HG03045 (cell line): ENCODE data around the gene PDIK1L.
"Not testable (repeated sequence)": the region's sequence is repeated elsewhere in the genome, so short reads cannot be mapped to it uniquely, and the experiment has no call there.

Experiments used
- ATAC-seq: cut with Tn5 transposase; IDR thresholded peaks from one replicate; pipeline ENCODE4 v1.9.1; 2021; ENCODE audit warnings: mild to moderate bottlenecking, moderate library complexity; ENCODE audit not compliant: unreplicated experiment

PDIK1L gene

DNA sequence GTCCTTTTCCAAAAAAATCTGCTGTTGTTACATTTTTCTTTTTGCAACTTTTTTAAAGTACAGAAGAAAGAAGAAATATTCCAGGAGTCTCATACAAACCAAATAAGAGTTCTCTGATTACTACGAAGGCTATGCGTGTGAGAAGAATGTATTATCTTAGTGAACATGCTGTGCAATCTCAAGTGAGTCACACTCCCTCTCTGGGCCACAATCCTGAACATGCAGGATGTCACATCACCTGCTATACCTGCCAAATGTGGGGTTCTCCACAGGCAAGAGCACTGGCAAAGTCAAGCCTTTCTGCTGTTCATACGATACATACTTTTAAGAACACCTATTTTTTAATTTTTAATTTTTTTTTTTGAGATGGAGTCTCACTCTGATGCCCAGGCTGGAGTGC, 22.5 kb upstream of the PDIK1L start:
- ATAC-seq = no peak

DNA sequence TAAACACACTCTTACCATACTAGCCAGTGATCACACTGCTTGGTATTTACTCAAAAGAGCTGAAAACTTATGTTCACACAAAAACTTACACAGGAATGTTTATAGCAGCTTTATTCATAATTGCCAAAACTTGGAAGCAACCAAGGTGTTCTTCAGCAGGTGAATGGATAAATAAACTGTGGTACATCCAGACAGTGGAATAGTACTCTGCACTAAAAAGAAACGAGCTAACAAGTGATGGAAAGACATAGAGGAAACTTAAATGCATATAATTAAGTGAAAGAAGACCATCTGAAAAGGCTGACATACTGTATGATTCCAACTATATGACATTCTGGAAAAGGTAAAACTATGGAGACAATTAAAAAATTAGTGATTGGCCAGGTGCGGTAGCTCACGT, 20.7 kb upstream of the PDIK1L start:
- no peak for ATAC-seq

- ATAC-seq = no peak
Measured at GRCh38 chr1:26092422-26092821, 19.2 kb upstream of the PDIK1L start.

DNA sequence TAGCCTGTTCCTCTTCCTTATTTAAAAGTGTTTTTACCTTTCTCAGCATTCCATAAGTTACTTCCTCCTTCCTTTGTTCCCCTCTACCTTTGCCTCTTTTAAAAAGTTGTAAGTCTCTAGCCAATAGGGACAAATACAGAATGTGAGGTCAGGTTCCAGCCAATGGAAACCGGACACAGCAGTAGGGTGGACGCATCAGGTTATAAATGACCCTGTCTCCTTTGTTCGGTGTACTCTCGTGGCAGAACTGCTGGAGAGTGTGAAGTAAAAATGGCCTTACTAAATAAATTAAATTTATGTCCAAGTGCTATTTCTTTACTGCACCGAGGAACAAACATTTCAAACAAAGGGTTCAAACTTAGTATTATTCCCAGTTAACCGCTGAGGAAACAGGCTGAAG, 18.1 kb upstream of the PDIK1L start:
- not testable (repeated sequence) for ATAC-seq

DNA sequence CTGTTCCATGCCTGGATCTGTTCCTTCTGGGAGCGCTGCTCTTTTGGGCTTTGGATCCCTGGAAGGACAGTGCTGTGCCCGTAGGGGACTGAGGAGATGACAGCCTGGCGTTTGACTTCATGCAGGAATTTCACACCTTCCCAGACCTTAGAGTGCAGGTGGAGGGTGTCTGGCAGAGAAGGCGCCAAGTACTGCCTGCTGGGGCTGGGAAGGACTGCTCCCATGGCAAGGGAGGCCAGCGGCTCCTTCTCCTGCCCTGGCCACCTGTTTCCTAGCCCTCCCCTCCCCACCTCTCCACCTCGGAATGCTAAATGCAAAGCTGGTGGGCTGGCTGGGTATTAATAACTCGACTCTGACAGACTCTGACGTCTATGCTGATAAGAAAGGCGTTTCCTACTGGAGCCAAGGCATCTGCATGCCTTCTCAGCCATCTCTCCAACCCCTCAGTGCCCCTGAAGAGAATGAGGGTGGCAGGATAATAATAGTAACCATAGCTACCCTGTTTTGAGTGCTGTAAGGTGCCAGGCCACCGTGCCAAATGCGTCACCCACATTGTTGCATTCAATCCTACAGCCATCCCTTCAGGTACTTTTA, 17.5 kb upstream of the PDIK1L start:
- ATAC-seq = no peak

GRCh38 chr1:26094677-26095383, 16.8 kb upstream of the PDIK1L start:
- no peak for ATAC-seq

DNA sequence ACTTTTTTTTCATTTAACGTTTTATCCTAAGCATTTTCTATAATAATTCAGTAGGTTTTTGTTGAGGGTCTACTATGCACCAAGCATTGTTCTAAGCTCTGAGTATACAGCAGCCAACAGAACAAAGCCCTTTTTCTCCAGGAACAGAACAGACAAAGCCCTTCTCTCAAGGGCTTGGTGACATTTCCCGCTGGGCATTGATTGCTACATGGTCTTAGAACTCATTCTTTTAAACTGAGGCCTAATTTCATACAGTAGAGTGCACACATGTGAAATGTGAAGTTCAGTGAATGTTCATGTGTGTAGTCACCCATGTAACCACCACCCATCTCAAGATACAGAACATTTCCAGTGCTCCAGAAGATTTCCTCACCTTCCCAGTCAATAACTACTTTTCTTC, 15.2 kb upstream of the PDIK1L start:
- ATAC-seq = no peak

GRCh38 chr1:26097696-26098095, 13.9 kb upstream of the PDIK1L start:
- no peak for ATAC-seq

DNA sequence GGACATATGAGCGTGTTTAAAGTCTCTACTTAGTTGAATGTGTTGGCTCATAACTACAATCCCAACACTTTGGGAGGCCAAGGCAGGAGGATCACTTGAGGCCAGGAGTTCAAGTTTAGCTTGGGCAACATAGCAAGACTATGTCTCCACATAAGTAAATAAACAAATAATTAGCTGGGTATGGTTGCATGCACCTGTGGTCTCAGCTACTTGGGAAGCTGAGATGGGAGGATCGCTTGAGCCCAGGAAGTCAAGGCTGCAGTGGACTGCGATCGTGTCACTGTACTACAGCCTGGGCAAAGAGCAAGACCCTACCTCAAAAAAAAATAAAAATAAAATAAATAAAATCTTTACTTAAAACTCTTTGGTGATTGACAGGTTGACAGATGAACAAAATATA, 13.0 kb upstream of the PDIK1L start:
- no peak for ATAC-seq

GRCh38 chr1:26099780-26100179, 11.8 kb upstream of the PDIK1L start:
- no peak for ATAC-seq

DNA sequence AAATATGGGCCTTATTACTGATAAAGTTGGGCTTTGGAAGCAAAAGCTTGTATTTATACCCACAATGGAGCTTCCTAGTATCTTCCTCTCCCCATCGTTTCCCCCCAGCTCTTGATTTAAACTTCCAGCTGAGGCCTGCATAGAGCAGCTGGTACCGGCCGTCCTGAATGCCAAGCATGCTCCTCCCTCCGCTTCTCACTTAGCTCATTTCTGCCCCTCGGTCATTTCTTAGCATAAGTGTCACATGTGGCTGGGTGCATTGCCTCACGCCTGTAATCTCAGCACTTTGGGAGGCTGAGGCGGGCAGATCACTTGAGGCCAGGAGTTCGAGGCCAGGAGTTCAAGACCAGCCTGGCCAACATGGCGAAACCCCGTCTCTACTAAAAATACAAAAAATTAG, 11.4 kb upstream of the PDIK1L start:
- ATAC-seq = not testable (repeated sequence)

DNA sequence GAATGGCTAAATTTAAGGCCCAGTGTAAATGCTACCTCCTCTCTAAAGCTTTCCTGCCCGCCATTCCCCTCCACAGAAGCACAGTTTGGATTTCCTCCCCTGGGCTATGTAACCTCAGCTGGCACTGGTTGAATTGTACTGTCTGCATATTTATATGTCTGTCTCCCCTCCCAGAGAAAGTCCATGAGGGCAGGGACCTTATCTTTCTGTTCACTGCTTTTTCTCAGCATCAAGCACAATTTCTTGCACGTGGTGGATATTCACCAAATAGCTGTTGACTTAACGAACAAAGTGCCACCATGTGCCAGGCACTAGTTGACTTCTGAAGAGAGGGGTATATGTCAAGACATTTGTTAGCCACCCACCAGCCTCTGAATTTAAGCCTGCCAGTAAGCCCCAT, 9.5 kb upstream of the PDIK1L start:
- ATAC-seq = no peak

- no peak for ATAC-seq
Measured at GRCh38 chr1:26102526-26102925, 9.1 kb upstream of the PDIK1L start.

- ATAC-seq = not testable (repeated sequence)
Measured at GRCh38 chr1:26105226-26105548, 6.4 kb upstream of the PDIK1L start.

DNA sequence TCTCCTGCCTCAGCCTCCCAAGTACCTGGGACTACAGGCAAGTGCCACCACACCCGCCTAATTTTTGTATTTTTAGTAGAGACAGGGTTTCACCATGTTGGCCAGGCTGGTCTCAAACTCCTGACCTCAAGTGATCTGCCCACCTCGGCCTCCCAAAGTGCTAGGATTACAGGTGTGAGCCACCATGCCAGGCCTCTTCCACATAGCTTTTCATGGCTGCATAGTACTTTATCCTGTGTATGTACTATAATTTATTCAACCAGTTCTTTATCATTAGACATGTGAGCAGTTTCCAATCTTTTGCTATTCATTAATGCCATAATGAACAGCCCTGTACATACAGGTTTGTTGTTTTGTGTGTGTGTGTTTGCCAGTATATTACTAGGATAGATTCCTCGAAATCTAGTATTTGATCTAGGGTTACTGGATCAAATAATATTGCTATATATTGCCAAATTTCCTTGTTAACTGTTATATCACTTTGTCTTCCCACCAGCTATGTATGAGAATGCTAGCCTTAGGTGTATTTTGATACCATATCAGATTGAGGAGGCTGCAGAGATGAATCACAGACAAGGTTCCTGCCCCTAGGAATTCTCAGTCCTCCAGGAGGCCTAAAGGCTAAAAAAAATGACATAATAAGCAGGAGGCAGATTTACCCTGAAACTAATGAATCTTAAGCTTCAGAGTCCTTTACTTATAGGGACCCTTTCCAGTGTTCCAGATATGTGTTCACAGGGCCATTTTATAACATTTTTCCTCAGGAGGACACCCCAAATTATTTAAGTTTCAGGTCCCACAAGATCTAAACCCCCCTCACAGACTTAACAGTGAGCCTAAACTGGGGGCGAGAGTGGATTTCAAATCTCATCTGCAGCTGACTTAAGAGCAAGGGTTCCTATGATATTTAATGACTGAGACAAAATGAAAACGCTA, 2.1 kb upstream of the PDIK1L start:
- no peak for ATAC-seq

DNA sequence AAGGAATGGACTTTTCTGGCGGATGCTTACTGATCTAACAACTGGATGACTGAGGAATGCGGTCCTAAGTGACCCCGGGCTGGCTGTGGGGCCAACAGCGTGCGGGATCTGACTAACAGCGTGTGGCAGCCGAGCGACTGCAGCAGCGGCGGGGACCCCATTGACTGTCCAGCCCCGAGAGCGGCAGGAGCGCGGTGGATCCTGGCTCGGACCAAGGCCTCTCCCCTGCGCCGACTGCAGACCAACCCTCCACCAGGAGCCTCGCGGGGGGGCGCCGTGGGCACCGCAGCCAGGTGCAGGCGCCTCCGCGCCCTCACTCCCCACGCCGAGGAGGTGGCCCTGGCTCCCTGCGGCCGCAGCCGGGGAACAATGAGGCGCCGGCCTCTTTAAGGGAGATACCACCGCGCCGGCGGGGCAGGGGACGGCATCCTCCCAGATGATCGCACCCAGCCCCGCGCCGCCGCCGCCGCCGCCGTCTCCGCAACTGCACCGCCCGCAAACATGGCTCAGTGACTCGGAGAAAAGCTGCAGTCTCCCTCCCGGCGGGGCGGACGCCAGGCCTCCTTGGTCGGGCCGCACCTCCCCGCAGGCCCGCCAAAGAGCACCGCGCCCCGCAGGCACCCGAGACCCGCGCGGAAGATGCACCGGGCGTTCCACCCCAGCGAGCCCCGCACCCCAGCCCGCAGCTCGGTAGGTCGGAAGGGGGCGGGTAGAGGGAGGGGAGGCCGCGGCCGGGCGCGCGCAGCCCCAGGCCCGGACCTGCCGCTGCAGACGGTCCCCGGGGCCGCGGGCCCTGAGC, 694 bp upstream of the PDIK1L start:
- peak; percentile 53 for ATAC-seq

- no peak for ATAC-seq
Measured at GRCh38 chr1:26112407-26112775, 767 bp downstream of the PDIK1L start.

GRCh38 chr1:26114165-26114927, 2.7 kb downstream of the PDIK1L start:
- ATAC-seq = no peak

DNA sequence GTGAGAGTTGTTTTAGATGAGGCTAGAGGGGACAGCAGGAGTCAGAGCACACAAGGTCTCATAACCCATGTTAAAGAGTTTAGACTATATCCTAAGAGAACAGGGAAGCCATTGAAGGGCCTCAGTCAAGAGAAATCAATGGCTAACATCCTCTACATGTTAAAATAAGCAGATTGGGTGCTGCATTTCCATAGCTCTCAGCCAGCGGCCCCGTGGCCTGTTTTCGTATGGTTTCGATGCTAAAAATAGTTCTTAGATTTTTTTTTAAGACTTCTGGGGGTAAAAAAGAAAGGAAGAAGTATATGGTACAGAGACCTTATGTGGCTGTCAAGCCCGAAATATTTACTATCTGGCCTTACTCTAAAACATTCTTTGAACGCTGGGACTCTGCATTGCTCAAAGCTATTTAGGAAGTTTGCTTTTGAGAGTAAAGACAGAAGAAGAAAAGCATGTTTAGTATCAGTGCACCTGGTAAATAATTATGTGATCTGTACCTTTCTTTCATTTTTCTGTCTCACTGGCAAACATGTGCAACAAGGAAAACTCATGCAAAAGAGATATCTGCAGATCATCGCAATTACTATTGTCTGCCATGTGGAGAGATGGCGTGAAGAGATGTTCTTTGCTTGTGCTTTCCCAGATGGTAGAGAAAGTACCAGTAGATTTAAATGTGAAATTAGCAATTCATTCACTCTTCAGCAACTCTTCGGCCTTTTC, 8.4 kb downstream of the PDIK1L start:
- peak; percentile 56 for ATAC-seq
